Mucosa of gallbladder (tissue), 1 donor: Measurements from ENCODE around the gene RLN2. TPM values are rescaled to one million over a fixed set of nuclear protein-coding genes. Genes with fewer than 3 reads are reported as not detected.

Experiments
- DNase-seq: peaks from one replicate; pipeline ENCODE4 v3.0.0-alpha.2; 2020; ENCODE audit warnings: low spot score
- total RNA-seq: library from RNA; stranded (reverse); gene quantifications from one replicate; pipeline ENCODE4 v1.2.1, GENCODE V29; 2021
- donor health status: DM: no; HTN: no; CAD: no.

The RLN2 gene
- total RNA-seq, 1 donor from 2014 or later = not detected

DNA sequence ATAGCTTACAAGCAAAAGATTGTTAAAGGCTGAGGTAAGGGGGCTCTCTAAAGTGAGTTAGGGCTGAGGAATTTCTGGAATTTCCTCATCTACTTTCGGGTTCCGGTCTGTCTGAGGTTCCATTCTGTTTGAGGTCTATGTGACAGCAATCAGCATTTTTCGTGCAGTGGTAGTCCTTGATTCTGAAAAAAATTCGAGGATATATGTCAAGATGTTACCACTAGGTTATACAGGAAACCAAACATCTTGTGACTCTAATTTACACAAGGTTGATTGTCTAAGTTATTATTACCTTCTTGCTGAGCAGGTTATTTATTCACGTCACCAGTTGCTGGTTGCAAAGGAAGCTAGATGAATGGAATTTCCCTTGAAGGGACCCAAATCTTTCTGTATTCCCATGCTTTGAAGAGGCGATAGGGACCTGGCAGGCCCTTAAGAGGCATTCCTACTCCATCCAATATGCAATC, 35.2 kb downstream of the RLN2 start:
- DNase-seq = no peak

DNA sequence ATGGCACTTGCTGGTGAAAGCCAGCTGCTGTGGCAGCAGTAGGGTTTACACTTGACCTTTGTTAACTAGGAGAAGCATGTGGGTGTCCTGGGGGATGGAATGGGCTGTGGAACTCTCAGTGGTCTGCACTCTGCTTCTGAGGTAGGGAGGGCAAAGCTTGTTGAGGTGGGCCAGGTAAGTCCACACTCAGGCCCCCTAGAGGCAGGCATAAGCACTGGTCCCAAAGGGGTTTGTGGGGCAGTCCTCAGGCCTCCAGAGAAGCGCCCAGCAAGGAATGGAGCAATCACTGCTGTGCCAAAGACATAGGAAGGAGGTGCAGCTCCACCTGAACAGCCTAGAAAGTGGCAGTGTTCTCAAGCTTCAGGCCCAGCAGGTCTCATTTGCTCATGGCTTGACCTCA, 38.6 kb downstream of the RLN2 start:
- DNase-seq = no peak

DNA sequence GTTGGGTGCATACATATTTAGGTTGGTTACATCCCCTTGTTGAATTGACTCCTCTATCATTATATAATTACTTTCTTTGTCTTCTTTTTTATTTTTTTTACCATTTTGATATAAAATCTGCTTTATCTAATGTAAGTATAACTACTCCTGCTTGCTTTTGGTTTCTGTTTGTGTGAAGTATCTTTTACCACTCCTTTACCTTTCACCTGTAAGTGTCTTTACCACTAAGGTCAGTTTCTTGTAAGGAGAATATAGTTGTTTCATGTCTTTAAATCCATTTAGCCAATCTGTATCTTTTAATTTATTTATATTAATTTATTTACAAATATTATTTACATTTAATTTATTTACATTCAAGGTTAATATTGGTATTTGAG, 40.3 kb downstream of the RLN2 start:
- DNase-seq = no peak

DNA sequence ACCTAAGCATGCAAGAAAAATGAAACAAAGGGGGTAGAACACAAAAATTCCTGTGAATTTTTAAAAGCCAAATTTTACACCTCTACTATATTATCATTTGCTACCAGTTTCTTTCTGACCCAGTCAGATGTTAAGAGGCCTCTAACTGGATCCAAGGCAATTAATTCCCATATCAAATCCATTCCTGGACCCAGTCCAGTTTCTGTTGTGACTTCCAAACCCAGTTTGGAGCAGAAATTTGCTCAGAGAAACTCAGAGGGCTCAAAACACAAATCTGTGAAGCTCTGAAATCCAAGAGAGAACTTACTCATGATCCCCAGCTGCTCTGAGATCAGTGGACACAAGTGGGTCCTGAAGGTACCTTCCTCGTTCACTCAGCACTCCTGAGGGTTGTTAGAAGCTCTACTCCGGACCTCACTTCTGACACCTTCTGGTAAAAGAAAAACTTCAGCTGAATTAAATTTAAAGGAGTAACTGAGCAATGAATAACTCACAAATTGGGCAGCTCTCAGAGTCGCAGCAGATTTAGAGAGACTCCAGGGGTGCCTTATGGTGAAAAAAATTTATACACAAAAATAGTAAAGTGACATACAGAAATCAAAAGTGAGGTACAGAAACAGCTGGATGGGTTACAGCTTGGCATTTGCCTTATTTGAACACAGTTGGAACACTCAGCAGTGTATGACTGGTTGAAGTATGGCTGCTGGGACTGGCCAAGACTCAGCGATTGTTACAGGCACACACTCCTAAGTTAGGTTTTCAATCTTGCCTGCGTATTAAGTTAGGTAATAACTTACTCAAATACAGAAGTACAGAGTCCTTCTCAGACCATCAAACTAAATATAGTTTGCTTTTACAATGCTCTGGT, 40.9 kb downstream of the RLN2 start:
- no peak for DNase-seq

Other genes with a start within 250 kb of the RLN2 start
- not detected for gene INSL6, start 119.1 kb downstream of the RLN2 start, total RNA-seq
- gene INSL4, start 73.3 kb downstream of the RLN2 start, total RNA-seq = not detected
- not detected for gene RLN1, start 35.2 kb upstream of the RLN2 start, total RNA-seq
- 21.3 TPM for gene PLGRKT, start 133.2 kb upstream of the RLN2 start, total RNA-seq
- 2.3 TPM for gene CD274, start 145.8 kb upstream of the RLN2 start, total RNA-seq
- 0.95 TPM for gene PDCD1LG2, start 205.8 kb upstream of the RLN2 start, total RNA-seq